Kidney (tissue), 22 donors: Measurements from ENCODE around the gene STAT2. TPM values are rescaled to one million over a fixed set of nuclear protein-coding genes. Genes with fewer than 3 reads are reported as not detected.
"Not testable (repeated sequence)": the region's sequence is repeated elsewhere in the genome, so short reads cannot be mapped to it uniquely, and the experiment has no call there.

ENCODE experiments used
- DNase-seq, 5 donors: peaks; one replicate each; pipeline ENCODE4 v3.0.0-alpha.2; 2013 to 2020
- FAIRE-seq: peaks from 2 replicates; lab custom pipeline; 2012; peaks lifted over from hg19 to GRCh38; lab: Jason Lieb, UNC
- H3K27ac ChIP-seq, 2 donors: one replicate each; pipeline ENCODE4 v1.7.0; 2013; ENCODE audit warnings: low read depth in 2 of 2, low read length in 2 of 2, inconsistent platforms in 1 of 2
- H3K27me3 ChIP-seq: one replicate; pipeline ENCODE4 v1.7.1; 2013; ENCODE audit warnings: low read length, inconsistent platforms; ENCODE audit not compliant: control insufficient read depth, insufficient read depth
- H3K36me3 ChIP-seq, 3 donors: one replicate each; pipeline versions ENCODE4 v1.7.0 to v1.7.1; 2013; ENCODE audit warnings: low read length in 3 of 3, control low read depth in 1 of 3, inconsistent platforms in 1 of 3; ENCODE audit not compliant: insufficient read depth in 3 of 3, control insufficient read depth in 2 of 3
- H3K4me1 ChIP-seq, 3 donors: one replicate each; pipeline versions ENCODE4 v1.7.0 to v1.7.1; 2013; ENCODE audit warnings: low read length in 3 of 3, inconsistent platforms in 1 of 3, low read depth in 1 of 3; ENCODE audit not compliant: control insufficient read depth in 2 of 3, insufficient read depth in 2 of 3
- H3K4me3 ChIP-seq, 3 donors: one replicate each; pipeline versions ENCODE4 v1.7.0 to v1.8.1; 2013; ENCODE audit warnings: low read length in 3 of 3, control low read depth in 1 of 3, inconsistent platforms in 1 of 3
- H3K9ac ChIP-seq, 3 donors: one replicate each; pipeline versions ENCODE4 v1.7.0 to v1.7.1; 2013; ENCODE audit warnings: low read length in 3 of 3, control low read depth in 1 of 3, inconsistent platforms in 1 of 3
- H3K9me3 ChIP-seq, 3 donors: one replicate each; pipeline versions ENCODE4 v1.7.0 to v1.7.1; 2013; ENCODE audit warnings: low read length in 3 of 3, control low read depth in 1 of 3, inconsistent platforms in 1 of 3; ENCODE audit not compliant: control insufficient read depth in 2 of 3, insufficient read depth in 1 of 3
- intact Hi-C: fragments of 100-400 bp; cut with DNase I; formaldehyde crosslinking; loops from one replicate; pipeline ENCODE4 v1.11.1; 2022
- long read RNA-seq, 10 donors: library from polyadenylated mRNA in 1 of 10; unstranded in 1 of 10; transcript quantifications; one replicate each; pipeline ENCODE4 v2.0.0 and lab custom pipeline, GENCODE V29; 2021 to 2026
- polyA plus RNA-seq: library from polyadenylated mRNA; stranded (reverse); fragments of 350-450 nt; fragmentation: Illumina TruSeq; extraction: RNeasy Lipid Tissue Mini Kit (QIAGEN cat#74804); gene quantifications from one replicate; pipeline ENCODE4 v1.2.3, GENCODE V29; 2014; ENCODE audit warnings: low read depth, low replicate concordance; ENCODE audit not compliant: insufficient read depth
- total RNA-seq: library from RNA; stranded (reverse); fragmentation: NEBNext Ultra II Directional; extraction: Animal tissue kit (Norgen Biotek cat#: 25700); gene quantifications from one replicate; pipeline ENCODE4 v1.2.1, GENCODE V29; 2021
- TF ChIP-seq, protein P1 (sequence below): IDR thresholded peaks from 3 replicates; pipeline ENCODE4 v1.5.1; 2012; ENCODE audit warnings: mild to moderate bottlenecking, moderate library complexity, borderline replicate concordance; ENCODE audit not compliant: insufficient read depth; ENCODE audit errors: extremely low read depth
- donor health status: control.
- donor health status: control.
- donor health status: control.
- donor health status: control.
- donor health status: control.
- donor health status: DM: yes; HTN: yes; CAD: no.
- donor health status: Normal renal cell carcinoma (clear cell type).

The STAT2 gene
- total RNA-seq: 120 TPM
- polyA plus RNA-seq: 27.2 TPM
- long read RNA-seq, donor 1: 0 reads
- long read RNA-seq, donor 2, partial matches to known transcripts: 0 of 2 reads
- long read RNA-seq, donor 2, other reads (novel, unspliced or antisense): 0 of 2 reads
- long read RNA-seq, donor 3, partial matches to known transcripts: 0 of 2 reads
- long read RNA-seq, donor 3, other reads (novel, unspliced or antisense): 0 of 2 reads
- long read RNA-seq, donor 4, partial matches to known transcripts: 0 of 2 reads
- long read RNA-seq, donor 4, other reads (novel, unspliced or antisense): 0 of 2 reads
- long read RNA-seq, donor 5: 0 reads
- long read RNA-seq, donor 6: 0 reads
- long read RNA-seq, donor 7, partial matches to known transcripts: 3 of 10 reads
- long read RNA-seq, donor 7, other reads (novel, unspliced or antisense): 5 of 10 reads
- long read RNA-seq, donor 8: 0 reads
- long read RNA-seq, donor 9: 0 reads
- long read RNA-seq, donor 10: 0 reads

DNA sequence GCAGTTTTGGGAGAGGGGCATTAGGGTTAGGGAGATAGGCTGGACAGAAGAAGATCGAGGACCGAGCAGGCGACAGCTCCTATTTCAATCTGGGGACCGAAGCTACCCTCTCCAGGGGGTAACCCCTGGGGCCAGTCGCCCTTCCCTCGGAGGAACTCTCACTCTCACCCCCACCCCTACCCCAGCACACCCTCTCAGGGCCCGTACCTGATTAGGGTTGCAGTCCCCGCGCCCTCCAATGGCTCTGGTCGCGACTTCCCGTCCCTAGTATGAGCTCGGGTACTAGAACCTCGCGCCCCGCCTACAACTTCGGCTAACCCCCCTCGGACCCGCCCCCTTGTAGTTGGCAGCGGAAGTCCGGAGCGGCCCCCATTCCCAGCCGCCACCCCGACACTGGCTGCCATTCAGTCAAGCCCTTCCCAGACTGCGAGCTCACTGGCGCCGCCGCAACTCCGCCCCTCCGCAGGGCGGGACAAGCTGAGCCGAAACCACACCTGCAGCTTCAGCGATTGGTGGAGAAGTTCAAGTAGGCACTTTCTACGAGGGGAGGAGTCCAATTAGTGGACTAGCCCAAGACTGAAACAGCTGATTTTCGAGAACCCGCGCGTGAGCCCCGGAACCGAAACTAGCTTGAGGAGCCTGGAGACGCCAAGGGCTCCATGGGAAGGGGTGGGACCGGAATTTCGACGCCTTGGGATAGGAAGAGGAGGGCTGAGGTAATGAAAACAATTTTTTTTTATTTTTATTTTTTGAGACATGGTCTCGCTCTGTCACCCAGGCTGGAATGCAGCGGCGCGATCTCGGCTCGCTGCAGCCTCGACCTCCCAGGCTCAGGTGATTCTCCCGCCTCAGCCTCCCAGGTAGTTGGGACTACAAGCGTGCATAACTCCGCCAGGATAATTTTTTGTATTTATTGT lies at the start of gene STAT2:
Gene STAT2, minus strand, starts transcription at position 257 of the 917 bp plus-strand sequence. CDS start 3,536 bp downstream, outside the sequence.
- intact Hi-C loops: no loop called here
- Histone ChIP-seq H3K27ac (peak within 1 kb of the TSS; percentile 81 to 93), H3K27me3 (no peaks in the 10 kb centered on the region), H3K4me1 (peaks cover 0 to 4% (median 3%) of the 10 kb centered on the region in 3 donors), H3K4me3 (peak within 1 kb of the TSS; percentile 86 to 97 (median 94)), H3K36me3 (peaks cover 3 to 12% (median 12%) of the 10 kb centered on the region in 3 donors), H3K9me3 (no peaks in the 10 kb centered on the region), H3K9ac (peak within 1 kb of the TSS; percentile 65 to 92 (median 89))
- DNase-seq (peak; percentile 100), FAIRE-seq (peak; percentile 99)
- TF ChIP-seq, protein P1, sequence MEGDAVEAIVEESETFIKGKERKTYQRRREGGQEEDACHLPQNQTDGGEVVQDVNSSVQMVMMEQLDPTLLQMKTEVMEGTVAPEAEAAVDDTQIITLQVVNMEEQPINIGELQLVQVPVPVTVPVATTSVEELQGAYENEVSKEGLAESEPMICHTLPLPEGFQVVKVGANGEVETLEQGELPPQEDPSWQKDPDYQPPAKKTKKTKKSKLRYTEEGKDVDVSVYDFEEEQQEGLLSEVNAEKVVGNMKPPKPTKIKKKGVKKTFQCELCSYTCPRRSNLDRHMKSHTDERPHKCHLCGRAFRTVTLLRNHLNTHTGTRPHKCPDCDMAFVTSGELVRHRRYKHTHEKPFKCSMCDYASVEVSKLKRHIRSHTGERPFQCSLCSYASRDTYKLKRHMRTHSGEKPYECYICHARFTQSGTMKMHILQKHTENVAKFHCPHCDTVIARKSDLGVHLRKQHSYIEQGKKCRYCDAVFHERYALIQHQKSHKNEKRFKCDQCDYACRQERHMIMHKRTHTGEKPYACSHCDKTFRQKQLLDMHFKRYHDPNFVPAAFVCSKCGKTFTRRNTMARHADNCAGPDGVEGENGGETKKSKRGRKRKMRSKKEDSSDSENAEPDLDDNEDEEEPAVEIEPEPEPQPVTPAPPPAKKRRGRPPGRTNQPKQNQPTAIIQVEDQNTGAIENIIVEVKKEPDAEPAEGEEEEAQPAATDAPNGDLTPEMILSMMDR: peak; percentile 7

DNA sequence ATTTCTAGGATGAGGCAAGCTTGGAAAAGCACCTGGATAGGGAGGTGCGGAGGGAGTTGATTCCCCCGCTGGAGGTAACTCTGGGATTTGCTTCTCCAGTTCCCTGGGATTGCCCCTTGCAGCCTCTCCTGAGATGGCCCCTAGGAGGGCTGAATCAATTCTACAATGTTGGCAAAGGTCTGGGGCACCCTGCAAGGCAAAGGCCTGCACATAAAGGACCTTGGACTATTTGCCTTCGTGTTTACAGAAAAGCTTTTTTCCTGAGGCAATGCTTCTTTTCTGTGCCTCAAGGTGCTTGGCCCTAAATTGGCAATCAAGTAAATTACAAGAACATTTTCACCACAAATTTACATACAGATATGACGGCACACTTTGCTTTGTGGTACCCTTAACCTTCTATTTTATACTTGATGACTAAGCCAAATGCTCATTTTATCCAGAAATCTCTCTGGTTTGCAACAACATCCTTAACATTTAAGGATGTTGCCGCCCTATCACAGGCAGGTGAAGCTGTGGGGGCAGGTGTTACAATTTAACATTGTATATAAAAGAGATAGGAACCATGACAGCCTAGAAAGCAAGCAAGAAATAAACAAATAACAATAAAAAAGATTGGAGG lies 49.0 kb upstream of the STAT2 start:
- intact Hi-C loops: no loop called here
- Histone ChIP-seq H3K4me3 (no peak overlapping the region), H3K27me3 (no peaks in the 10 kb centered on the region), H3K36me3 (no peaks in the 10 kb centered on the region), H3K27ac (no peak overlapping the region), H3K4me1 (no peaks in the 10 kb centered on the region), H3K9me3 (no peaks in the 10 kb centered on the region), H3K9ac (no peak overlapping the region)
- TF ChIP-seq, protein P1: no peak
- no peak for DNase-seq
- no peak for FAIRE-seq

DNA sequence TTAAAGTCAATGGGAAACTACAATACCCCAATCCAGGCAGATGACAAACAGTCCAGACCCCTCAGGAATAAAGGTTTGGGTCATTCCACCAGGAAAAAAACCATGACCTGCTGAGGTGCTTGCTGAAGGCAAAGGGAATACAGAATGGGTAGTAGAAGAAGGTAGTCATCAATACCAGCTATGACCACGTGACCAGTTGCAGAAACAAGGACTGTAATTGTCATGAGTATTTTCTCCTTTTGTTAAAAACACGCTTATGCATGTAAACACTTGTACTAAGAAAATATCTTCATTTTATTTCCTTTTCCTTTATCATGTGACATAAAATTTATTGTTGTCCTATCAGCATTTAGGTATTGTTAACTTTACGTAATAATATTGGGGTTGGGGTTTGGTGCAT lies 44.3 kb upstream of the STAT2 start:
- H3K4me3 ChIP-seq, H3K36me3 ChIP-seq, H3K4me1 ChIP-seq, DNase-seq, H3K27me3 ChIP-seq, FAIRE-seq, H3K9ac ChIP-seq, H3K27ac ChIP-seq, H3K9me3 ChIP-seq, intact Hi-C loops: not testable (repeated sequence)

DNA sequence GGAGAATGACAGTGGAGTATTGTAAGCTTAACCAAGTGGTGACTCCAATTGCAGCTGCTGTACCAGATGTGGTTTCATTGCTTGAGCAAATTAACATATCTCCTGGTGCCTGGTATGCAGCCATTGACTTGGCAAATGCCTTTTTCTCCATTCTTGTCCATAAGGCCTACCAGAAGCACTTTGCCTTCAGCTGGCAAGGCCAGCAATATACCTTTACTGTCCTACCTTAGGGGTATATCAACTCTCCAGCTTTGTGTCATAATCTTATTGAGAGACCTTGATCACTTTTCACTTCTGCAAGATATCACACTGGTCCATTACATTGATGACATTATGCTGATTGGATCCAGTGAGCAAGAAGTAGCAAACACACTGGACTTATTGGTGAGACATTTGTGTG lies 41.7 kb upstream of the STAT2 start:
- H3K9me3 ChIP-seq, DNase-seq, H3K27me3 ChIP-seq, H3K4me1 ChIP-seq, H3K4me3 ChIP-seq, H3K27ac ChIP-seq, intact Hi-C loops, H3K36me3 ChIP-seq, FAIRE-seq, H3K9ac ChIP-seq: not testable (repeated sequence)

DNA sequence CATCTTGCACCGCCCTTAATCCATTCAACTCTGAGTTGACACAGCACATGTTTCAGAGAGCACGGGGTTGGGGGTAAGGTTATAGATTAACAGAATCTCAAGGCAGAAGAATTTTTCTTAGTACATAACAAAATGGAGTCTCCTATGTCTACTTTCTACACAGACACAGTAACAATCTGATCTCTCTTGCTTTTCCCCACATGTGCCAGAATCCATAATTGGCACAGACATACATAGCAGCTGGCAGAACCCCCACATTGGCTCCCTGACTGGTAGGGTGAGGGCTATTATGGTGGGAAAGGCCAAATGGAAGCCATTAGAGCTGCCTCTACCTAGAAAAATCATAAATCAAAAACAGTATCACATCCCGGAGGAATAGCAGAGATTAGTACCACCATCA lies 41.2 kb upstream of the STAT2 start:
- DNase-seq, H3K9me3 ChIP-seq, H3K4me1 ChIP-seq, H3K4me3 ChIP-seq, FAIRE-seq, H3K27ac ChIP-seq, H3K9ac ChIP-seq, H3K27me3 ChIP-seq, intact Hi-C loops, H3K36me3 ChIP-seq: not testable (repeated sequence)

DNA sequence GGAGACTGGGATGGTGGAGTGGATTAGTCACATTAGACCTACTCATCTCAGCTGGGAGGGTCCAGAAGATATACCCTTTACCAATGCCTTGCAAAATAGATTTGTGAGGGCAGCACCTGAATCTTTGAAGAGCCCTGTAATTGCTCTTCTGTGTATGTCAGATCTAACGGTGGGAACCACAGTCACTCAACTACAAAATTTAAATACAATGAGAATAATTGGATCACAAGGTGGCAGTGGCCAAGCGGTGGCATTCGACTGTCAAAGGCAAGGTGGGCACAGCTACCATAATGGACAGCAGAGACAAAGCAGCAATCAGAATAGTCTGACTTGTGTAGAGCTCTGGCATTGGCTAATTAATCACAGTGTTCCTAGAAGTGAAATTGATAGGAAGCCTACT lies 39.6 kb upstream of the STAT2 start:
- H3K27ac ChIP-seq, H3K36me3 ChIP-seq, intact Hi-C loops, H3K4me3 ChIP-seq, H3K4me1 ChIP-seq, FAIRE-seq, H3K9me3 ChIP-seq, H3K27me3 ChIP-seq, DNase-seq, H3K9ac ChIP-seq: not testable (repeated sequence)
